Adrenal gland (tissue), 5 donors: ENCODE measurements around the gene APBB2.

Experiments used
- CTCF ChIP-seq, 6 experiments: fragments of 450-650 bp in 4 of 6; fragments of 200-600 bp in 2 of 6; sonication (generic) in 1 of 6; IDR thresholded peaks; 1 replicate in 5 of 6; 2 replicates in 1 of 6; pipeline versions ENCODE4 v1.5.1 to v1.8.0; 2016 to 2021; ENCODE audit warnings: antibody characterized with exemption in 6 of 6, mild to moderate bottlenecking in 2 of 6, moderate library complexity in 1 of 6
- POLR2A ChIP-seq, 2 donors: fragments of 450-650 bp; IDR thresholded peaks; one replicate each; pipeline ENCODE4 v1.6.1; 2017; ENCODE audit warnings: antibody characterized with exemption in 2 of 2, mild to moderate bottlenecking in 2 of 2, moderate library complexity in 1 of 2
- donor health status: DM: no; HTN: no; CAD: no.

- TF ChIP-seq CTCF (IDR thresholded peaks at IDR 0.05) (no peak), POLR2A (IDR thresholded peaks at IDR 0.05) (no peak)
Measured at GRCh38 chr4:40848940-40849339, 365.4 kb downstream of the APBB2 start.
